Measurements from ENCODE around the gene ZNF143.
"Not testable (repeated sequence)": the region's sequence is repeated elsewhere in the genome, so short reads cannot be mapped to it uniquely, and the experiment has no call there.

Gene ZNF143

DNA sequence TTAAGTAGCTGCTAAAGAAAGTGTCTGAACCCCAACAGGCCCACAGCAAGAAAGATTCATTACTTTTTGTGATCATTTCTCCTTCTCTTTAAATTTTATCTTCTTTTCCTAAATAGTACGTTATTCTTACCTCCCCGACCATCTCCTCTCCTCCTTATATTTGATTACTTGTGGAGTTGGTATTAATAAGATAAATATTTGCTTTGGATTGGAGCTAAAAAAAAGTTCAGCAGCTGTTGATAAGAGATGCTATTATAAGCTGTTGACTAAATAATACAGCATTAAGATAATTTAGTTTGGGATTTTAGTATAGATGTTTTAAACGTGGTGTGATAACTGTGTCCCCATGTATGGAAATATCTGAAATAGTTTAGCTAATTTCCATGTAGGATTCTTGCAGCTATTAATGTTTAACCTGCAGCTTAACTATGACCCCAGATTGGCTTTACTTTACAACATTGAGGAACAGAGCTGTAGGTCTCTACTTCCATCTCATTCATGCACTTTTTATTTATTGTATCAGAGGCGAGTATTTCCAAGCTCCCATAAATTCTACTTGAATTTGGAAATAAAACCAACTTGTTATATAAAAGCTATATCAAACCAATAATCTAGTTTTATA is 37.8 kb downstream of the ZNF143 start:
- DNase-seq (ENCODE audit: low read depth) = no peak

DNA sequence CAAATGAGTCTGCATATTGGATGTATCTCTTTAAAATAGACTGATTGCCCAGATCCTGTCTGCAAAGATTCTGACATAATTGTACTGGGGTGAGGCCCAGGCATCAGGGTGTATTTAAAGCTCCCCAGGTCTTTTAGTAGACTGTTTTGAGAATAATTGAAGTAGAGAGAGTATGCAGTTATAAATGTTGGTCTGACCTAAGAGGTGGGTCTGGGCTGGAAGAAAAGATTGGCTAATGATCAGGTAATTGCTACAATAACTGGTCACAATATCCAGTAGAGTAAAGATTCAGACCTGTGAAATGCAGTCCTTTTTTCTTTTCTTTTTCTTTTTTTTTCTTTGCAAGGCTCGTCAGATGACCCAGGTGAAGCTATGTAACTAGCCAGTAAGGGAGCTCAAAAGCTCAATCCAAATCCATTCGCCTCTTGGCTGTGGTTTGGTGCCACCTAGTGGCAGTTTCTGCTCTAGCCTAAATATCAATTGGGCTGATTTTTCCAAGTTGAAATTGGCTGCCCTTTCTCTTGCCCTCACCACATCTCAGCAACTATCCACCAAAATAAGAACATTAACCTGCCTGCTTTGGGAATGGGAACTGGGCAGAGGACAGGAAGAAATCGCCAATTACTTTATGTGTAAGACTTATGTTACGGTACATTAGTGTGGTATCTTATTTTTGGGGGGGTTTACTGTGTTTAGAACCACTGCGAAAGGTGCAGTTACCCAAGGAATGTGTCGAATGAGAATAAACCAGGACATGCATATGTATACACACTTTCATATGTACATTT is 45.9 kb downstream of the ZNF143 start:
- DNase-seq (ENCODE audit: low read depth) = peak; percentile 72

GRCh38 chr11:9507277-9507580 is 46.4 kb downstream of the ZNF143 start:
- no peak for DNase-seq (ENCODE audit: low read depth)

DNA sequence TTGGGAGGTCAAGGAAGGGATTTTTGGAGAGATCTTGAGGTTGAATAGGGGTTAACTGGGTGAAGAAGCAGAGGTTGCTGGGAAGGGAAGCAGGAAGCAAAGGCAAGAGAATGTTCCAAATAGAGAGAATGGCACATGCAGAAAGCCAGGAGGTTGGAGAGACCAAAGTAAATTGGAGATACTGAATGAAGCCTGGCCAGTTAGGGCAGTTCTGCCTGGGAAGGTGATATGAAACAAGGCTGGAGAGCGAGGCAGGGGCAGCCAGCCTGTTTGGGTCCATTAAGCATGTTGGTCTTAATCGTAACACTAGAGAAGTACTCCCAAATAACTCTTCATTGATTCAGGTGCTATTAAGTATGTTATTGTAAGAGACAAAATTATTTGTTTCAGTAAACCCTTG is 48.2 kb downstream of the ZNF143 start:
- no peak for DNase-seq (ENCODE audit: low read depth)

- no peak for DNase-seq (ENCODE audit: low read depth)
Observed at GRCh38 chr11:9512370-9513019, 51.7 kb downstream of the ZNF143 start.

DNA sequence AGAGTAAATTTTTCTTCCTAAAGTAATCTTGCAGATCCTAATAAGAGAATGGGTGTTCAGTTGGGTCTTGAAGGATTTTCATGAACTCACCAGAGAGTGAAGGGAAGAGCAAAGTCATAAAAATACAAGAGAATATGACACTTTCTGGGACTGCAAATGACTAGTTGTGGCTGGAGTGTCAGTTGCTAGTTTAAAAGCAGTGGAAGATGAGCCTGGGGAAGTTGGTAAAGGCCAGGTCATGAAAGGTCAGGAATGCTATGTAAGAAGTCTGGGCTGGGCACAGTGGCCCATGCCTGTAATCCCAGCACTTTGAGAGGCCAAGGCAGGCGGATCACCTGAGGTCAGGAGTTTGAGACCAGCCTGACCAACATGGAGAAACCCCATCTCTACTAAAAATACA is 53.8 kb downstream of the ZNF143 start:
- DNase-seq (ENCODE audit: low read depth) = not testable (repeated sequence)

DNA sequence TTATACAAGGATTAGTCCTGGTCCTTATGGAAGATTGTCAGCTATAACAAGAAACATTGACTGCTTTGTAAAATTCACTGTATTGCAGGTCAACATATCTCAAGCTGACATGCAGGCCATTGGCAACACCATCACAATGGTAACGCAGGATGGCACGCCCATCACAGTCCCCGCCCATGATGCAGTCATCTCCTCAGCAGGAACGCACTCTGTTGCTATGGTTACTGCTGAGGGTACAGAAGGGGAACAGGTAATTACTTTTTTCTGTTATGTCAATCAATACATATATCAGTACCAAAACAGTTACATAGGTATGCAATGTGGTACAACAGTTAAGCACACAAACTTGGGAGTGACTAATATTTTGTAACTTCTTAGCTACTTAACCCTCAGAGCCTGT is 55.3 kb downstream of the ZNF143 start:
- no peak for DNase-seq (ENCODE audit: low read depth)

- no peak for DNase-seq (ENCODE audit: low read depth)
Observed at GRCh38 chr11:9518835-9519410, 58.1 kb downstream of the ZNF143 start.

- DNase-seq (ENCODE audit: low read depth) = no peak
Observed at GRCh38 chr11:9524001-9524400, 63.2 kb downstream of the ZNF143 start.

- no peak for DNase-seq (ENCODE audit: low read depth)
Observed at GRCh38 chr11:9525116-9525515, 64.3 kb downstream of the ZNF143 start.

DNA sequence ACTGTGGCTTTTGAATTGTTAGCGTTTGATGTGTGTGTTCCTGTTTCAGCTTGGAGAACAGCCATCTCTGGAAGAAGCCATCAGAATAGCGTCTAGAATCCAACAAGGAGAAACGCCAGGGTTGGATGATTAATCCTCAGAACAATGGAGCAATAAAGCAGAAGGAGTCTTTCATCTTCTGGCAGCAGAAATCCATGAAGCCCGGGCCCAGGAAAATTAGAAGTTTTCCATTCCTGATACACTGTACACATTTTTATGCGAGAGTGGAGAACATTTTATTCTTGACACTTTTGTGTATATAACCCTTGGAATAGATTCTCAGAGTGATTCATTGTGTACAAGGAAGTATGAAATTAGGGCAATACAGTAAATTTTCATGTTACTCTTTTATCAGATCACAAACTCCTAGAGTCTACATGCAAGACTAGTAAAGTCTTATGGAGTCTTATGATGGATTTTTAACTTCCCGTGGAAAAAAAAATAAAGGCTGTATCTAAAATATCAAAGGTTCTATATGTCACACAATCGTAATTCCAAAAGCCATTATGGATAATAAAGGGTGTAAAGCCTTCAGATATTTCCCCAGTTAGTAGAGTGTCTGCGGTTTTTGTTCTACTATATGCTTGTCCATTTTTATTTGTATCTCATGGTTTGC is 66.8 kb downstream of the ZNF143 start:
- no peak for DNase-seq (ENCODE audit: low read depth)

DNA sequence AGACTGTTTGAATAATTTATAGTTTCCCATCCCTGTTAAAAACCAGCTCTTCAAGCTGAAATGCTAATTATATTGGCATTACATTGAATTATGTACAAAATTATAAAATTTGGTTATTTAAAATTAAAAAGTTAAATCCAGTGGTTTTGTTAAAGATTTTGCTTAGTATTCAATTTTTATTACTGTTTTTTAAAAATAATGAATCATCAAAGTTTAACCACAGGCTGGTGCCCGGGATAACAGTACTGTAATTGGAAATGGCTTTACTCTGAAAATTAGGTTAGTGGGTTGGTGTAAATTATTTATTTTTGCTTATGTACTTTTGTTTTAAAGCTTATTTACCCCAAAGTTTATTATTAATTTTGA is 67.3 kb downstream of the ZNF143 start:
- DNase-seq (ENCODE audit: low read depth) = no peak

DNA sequence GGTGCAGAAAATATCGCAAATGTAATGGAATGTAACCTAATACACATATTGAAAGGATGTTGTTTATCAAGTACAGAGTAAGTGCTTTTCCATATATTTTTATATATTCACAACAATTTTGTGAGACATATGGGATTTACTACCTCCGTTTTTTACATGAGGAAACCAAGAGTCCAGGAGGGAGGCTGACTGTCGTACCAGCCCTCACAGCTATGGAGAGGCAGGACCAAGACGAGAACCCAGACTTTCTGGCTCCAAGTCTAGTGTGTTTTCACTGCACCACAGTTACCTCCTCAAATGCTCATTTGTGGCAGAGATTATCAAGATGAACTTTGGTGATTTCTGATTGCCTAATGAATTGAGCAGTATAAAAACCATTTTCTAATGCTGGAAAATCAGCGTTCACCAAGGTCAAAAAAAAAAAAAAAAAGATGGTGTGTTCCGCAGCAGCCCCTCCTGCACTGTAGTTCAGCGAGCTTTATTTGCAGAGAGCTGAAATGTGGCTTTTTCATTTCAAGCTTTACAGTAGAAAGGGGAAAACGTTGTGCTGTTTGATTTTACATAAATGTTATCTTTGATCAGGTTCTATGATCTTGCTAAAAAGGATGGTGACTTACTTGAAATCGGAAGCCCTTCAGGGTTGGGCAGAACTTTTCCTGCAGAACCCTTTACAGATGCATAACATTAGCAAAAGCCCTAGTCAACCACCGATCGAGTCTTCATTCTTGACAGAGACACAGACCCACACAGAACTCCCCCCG is 67.9 kb downstream of the ZNF143 start:
- no peak for DNase-seq (ENCODE audit: low read depth)

GRCh38 chr11:9529334-9529650 is 68.5 kb downstream of the ZNF143 start:
- no peak for DNase-seq (ENCODE audit: low read depth)

DNA sequence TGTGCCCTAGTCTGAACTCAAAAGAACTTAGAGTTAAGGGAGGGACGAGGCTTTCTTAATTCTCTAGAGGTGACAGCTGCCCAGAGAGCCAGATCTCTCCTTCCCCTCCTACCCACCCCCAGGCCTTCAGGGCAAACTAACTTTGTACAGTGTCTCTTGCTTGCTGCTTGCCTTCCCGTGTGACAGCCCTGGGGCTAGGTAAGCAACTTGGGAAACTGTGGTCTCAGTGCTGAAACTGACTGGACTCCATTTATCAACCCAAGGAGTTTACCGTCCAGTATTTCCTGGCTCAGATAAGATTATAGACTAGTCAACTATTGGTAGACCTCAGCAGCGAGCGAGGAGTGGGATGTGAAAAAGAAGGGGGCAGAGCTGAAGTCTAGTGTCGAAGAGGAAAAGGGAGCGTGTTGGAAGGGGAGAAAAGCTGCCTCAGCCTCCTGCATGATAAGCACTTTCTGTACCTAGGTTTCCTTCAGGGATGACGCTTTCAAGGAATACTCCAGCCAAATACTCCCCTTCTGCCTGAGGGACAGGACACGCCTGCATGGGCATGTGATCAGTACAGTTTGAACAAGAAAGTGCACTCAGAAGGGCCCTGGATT is 69.3 kb downstream of the ZNF143 start:
- DNase-seq (ENCODE audit: low read depth) = no peak

DNA sequence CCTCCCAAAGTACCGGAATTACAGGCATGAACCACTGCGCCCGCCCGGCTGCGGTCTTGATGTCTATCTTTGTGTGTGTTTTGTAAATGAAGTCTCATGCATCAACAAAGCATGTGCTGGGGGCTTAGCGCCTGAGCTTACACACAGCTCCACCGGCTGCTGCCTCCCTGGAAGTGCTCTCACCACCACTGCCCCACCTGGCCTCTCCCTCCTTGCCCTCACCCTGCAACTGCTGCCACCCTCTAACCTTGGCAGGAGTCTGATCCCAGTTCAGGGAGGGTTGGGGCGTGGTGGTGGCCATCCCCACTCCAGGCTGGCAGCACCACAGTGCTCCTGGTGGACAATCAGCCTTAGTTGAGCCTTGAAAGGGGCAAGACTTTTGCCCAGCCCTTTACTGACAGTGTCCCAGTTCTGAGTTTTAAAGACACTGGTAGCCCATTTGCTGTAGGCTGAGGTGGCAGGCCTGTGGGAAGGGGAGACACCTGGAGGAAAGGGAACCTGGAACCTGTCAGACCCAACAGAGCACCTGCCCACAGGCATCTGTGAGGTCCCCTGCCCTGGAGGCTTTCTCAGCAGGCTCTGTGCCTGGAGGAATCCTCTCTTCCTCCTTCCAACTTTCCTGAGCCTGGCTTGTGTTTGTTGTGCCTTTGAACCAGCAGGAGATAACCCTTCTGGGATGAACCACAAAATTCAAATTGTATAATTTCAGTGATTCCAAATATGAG is 70.3 kb downstream of the ZNF143 start:
- no peak for DNase-seq (ENCODE audit: low read depth)

- DNase-seq (ENCODE audit: low read depth) = no peak
Observed at GRCh38 chr11:9533058-9533457, 72.2 kb downstream of the ZNF143 start.

GRCh38 chr11:9533736-9534473 is 73.1 kb downstream of the ZNF143 start:
- DNase-seq (ENCODE audit: low read depth) = no peak

GRCh38 chr11:9535189-9535781 is 74.5 kb downstream of the ZNF143 start:
- peak; percentile 39 for DNase-seq (ENCODE audit: low read depth)

DNA sequence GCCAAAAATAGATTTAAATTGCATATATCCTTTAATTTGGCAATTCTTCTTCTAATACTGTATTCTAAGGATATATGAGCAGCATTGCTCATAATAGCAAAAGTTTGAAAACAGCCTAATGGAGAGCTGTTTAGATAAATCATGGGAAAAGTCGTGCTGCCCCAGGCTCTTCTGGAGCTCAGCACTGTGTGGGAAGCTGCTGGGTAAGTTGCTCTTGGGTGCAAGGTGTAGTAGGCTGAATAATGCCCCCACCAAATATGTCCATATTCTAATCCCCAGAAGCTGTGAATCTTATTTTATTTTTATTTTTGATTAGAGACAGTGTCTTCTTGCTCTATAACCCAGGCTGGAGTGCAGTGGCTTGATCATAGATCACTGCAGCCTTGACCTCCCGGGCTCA is 77.7 kb downstream of the ZNF143 start:
- DNase-seq (ENCODE audit: low read depth) = no peak

Data from HS-27A (cell line).